ENCODE results near the gene JCAD. TPM values are rescaled to one million over a fixed set of nuclear protein-coding genes. Genes with fewer than 3 reads are reported as not detected.

Gene JCAD
- total RNA-seq, 1 experiment from 2014 or later = 10.0 TPM

- intact Hi-C loops (cut with micrococcal nuclease; ENCODE audit: unreplicated experiment) = no loop called here
- H3K27me3 ChIP-seq (replicated peaks; ENCODE audit: control insufficient read depth, insufficient read depth, low read length) = no peaks in the 10 kb centered on the region
- no peak for DNase-seq
- ChIA-PET POLR2A (no interaction called here), CTCF (no interaction called here)
- no peaks in the 10 kb centered on the region for H3K9me3 ChIP-seq
- H3K4me1 ChIP-seq = no peaks in the 10 kb centered on the region
- no peak overlapping the region for H3K4me3 Mint-ChIP-seq (ENCODE audit: unreplicated experiment)
- H3K36me3 Mint-ChIP-seq (ENCODE audit: insufficient read depth, unreplicated experiment) = no peaks in the 10 kb centered on the region
- H3K27me3 Mint-ChIP-seq (ENCODE audit: insufficient read depth, unreplicated experiment) = no peaks in the 10 kb centered on the region
- no peak for TF ChIP-seq CTCF (IDR thresholded peaks at IDR 0.05; ENCODE audit: insufficient read depth in 1 of 2, low read depth in 1 of 2, low read length in 1 of 2, severe bottlenecking in 1 of 2, unreplicated experiment in 1 of 2)
- no peak overlapping the region for H3K27ac Mint-ChIP-seq (ENCODE audit: unreplicated experiment)
- H3K9me3 Mint-ChIP-seq (ENCODE audit: unreplicated experiment) = no peaks in the 10 kb centered on the region
- BruUV-seq (replicated peaks) = no TSS peak
- H3K4me3 ChIP-seq (ENCODE audit: low read depth, low read length) = no peak overlapping the region
- H3K4me1 Mint-ChIP-seq (ENCODE audit: low read depth, unreplicated experiment) = no peaks in the 10 kb centered on the region
- H3K36me3 ChIP-seq (ENCODE audit: control insufficient read depth, insufficient read depth, low read length) = no peaks in the 10 kb centered on the region
Measured at GRCh38 chr10:30017966-30018365, 41.4 kb downstream of the JCAD start.

GRCh38 chr10:30017556-30017955, 41.8 kb downstream of the JCAD start:
- Mint-ChIP-seq H3K27ac (ENCODE audit: unreplicated experiment) (no peak overlapping the region), H3K9me3 (ENCODE audit: unreplicated experiment) (no peaks in the 10 kb centered on the region), H3K27me3 (ENCODE audit: insufficient read depth, unreplicated experiment) (no peaks in the 10 kb centered on the region), H3K36me3 (ENCODE audit: insufficient read depth, unreplicated experiment) (no peaks in the 10 kb centered on the region), H3K4me3 (ENCODE audit: unreplicated experiment) (no peak overlapping the region), H3K4me1 (ENCODE audit: low read depth, unreplicated experiment) (no peaks in the 10 kb centered on the region)
- intact Hi-C loops (cut with micrococcal nuclease; ENCODE audit: unreplicated experiment) = no loop called here
- Histone ChIP-seq H3K27me3 (replicated peaks; ENCODE audit: control insufficient read depth, insufficient read depth, low read length) (no peaks in the 10 kb centered on the region), H3K4me1 (no peaks in the 10 kb centered on the region), H3K4me3 (ENCODE audit: low read depth, low read length) (no peak overlapping the region), H3K36me3 (ENCODE audit: control insufficient read depth, insufficient read depth, low read length) (no peaks in the 10 kb centered on the region), H3K9me3 (no peaks in the 10 kb centered on the region)
- no peak for DNase-seq
- TF ChIP-seq CTCF (IDR thresholded peaks at IDR 0.05; ENCODE audit: insufficient read depth in 1 of 2, low read depth in 1 of 2, low read length in 1 of 2, severe bottlenecking in 1 of 2, unreplicated experiment in 1 of 2) = no peak
- ChIA-PET CTCF (no interaction called here), POLR2A (no interaction called here)
- BruUV-seq (replicated peaks) = no TSS peak

- no peaks in the 10 kb centered on the region for H3K27me3 ChIP-seq (replicated peaks; ENCODE audit: control insufficient read depth, insufficient read depth, low read length)
- no peaks in the 10 kb centered on the region for H3K36me3 ChIP-seq (ENCODE audit: control insufficient read depth, insufficient read depth, low read length)
- intact Hi-C loops (cut with micrococcal nuclease; ENCODE audit: unreplicated experiment) = no loop called here
- Mint-ChIP-seq H3K27me3 (ENCODE audit: insufficient read depth, unreplicated experiment) (no peaks in the 10 kb centered on the region), H3K27ac (ENCODE audit: unreplicated experiment) (no peak overlapping the region), H3K4me1 (ENCODE audit: low read depth, unreplicated experiment) (no peaks in the 10 kb centered on the region), H3K9me3 (ENCODE audit: unreplicated experiment) (no peaks in the 10 kb centered on the region), H3K36me3 (ENCODE audit: insufficient read depth, unreplicated experiment) (no peaks in the 10 kb centered on the region), H3K4me3 (ENCODE audit: unreplicated experiment) (no peak overlapping the region)
- H3K9me3 ChIP-seq = no peaks in the 10 kb centered on the region
- TF ChIP-seq CTCF (IDR thresholded peaks at IDR 0.05; ENCODE audit: insufficient read depth in 1 of 2, low read depth in 1 of 2, low read length in 1 of 2, severe bottlenecking in 1 of 2, unreplicated experiment in 1 of 2) = no peak
- BruUV-seq (replicated peaks) = no TSS peak
- CTCF ChIA-PET = no interaction called here
- POLR2A ChIA-PET = no interaction called here
- no peak overlapping the region for H3K4me3 ChIP-seq (ENCODE audit: low read depth, low read length)
- no peak for DNase-seq
- H3K4me1 ChIP-seq = no peaks in the 10 kb centered on the region
Measured at GRCh38 chr10:30014511-30014910, 44.9 kb downstream of the JCAD start.
